ENCODE measurements around the gene DLG4. TPM values are rescaled to one million over a fixed set of nuclear protein-coding genes. Genes with fewer than 3 reads are reported as not detected.

DLG4 gene
- total RNA-seq, 2 experiments from 2014 or later = 10.2 to 11.0 TPM

DNA sequence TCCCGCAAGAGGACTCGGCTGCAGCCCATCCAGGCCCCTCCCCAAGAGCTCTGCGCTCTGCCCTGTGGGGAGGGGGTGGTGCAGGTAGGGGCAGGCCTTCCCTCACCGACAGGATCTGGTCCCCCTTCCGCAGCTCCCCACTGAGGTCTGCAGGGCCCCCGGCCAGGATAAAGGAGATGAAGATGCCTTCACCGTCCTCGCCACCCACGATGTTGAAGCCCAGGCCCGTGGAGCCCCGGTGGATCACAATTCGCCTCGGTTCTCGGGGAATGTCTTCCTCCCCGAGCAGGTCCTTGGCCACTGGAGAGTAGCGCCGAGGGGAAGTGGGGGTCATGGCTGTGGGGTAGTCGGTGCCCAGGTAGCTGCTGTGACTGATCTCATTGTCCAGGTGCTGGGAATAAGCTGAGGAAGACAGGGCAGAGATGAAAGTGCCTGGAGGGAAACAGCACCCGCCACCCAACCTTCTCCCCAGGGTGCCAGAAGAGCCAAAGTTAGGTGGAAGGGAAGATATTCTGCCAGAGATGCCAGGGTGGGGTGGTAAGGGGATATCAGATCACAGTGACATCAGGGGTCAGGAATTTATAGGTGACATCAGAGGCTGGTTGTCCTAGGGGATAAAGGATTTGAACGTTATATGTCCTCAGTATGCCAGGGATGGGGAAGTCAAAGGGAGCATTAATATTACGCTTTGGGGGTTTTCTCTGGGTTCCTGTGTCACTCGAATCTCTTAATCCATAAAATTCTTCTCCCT lies 22.8 kb downstream of the DLG4 start:
- DNase-seq = no peak
- no peak overlapping the region for H3K27ac Mint-ChIP-seq
- no peak for TF ChIP-seq CTCF (IDR thresholded peaks at IDR 0.05)
- H3K9me3 ChIP-seq (ENCODE audit: control insufficient read depth in 1 of 2, insufficient read depth in 1 of 2, low read length in 2 of 2) = no peaks in the 10 kb centered on the region
- no peak for ATAC-seq (ENCODE audit: poor library complexity)
- ChIA-PET POLR2A (no interaction called here), CTCF (no interaction called here)
- H3K4me1 ChIP-seq (ENCODE audit: insufficient read depth, low read length) = no peaks in the 10 kb centered on the region
- peaks cover 7% of the 10 kb centered on the region for H3K36me3 Mint-ChIP-seq (ENCODE audit: low read depth)
- no peaks in the 10 kb centered on the region for H3K9me3 Mint-ChIP-seq
- H3K4me1 Mint-ChIP-seq (ENCODE audit: low read depth) = no peaks in the 10 kb centered on the region
- H3K36me3 ChIP-seq (ENCODE audit: insufficient read depth, low read length) = no peaks in the 10 kb centered on the region
- no peaks in the 10 kb centered on the region for H3K27me3 Mint-ChIP-seq
- H3K27me3 ChIP-seq (ENCODE audit: control insufficient read depth in 1 of 2, insufficient read depth in 2 of 2, low read length in 2 of 2) = no peaks in the 10 kb centered on the region
- intact Hi-C loops (cut with DNase I, micrococcal nuclease) = no loop called here
- H3K27ac ChIP-seq (ENCODE audit: low read depth in 1 of 2, low read length in 2 of 2) = no peak overlapping the region
- H3K4me3 ChIP-seq (ENCODE audit: low read length) = no peak overlapping the region
- H3K4me3 Mint-ChIP-seq = no peak overlapping the region

DNA sequence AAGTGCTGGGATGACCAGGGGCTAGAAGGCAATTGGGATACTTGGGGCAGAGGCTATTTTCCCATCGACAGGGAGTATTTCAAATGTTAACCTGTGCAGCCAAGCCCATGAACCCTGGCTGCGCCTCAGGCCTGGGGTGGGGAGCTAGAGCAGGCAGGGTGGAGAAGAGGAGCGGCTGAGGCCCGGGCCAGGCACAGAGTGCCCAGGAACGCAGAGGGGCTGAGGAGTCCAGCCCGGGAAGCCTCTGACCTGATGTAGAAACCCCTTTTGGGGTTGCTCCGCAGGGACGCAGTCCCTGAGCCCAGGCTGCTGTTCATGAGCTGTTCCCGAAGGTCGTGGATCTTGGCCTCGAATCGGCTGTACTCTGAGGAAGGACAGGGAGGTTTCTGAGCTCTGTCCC lies 23.7 kb downstream of the DLG4 start:
- H3K27me3 ChIP-seq (ENCODE audit: control insufficient read depth in 1 of 2, insufficient read depth in 2 of 2, low read length in 2 of 2) = no peaks in the 10 kb centered on the region
- CTCF ChIA-PET = no interaction called here
- H3K4me1 ChIP-seq (ENCODE audit: insufficient read depth, low read length) = peaks cover 3% of the 10 kb centered on the region
- Mint-ChIP-seq H3K4me1 (ENCODE audit: low read depth) (no peaks in the 10 kb centered on the region), H3K27me3 (no peaks in the 10 kb centered on the region), H3K27ac (no peak overlapping the region), H3K4me3 (no peak overlapping the region), H3K36me3 (ENCODE audit: low read depth) (peaks cover 7% of the 10 kb centered on the region), H3K9me3 (no peaks in the 10 kb centered on the region)
- no peaks in the 10 kb centered on the region for H3K36me3 ChIP-seq (ENCODE audit: insufficient read depth, low read length)
- intact Hi-C loops (cut with DNase I, micrococcal nuclease) = no loop called here
- no peak overlapping the region for H3K27ac ChIP-seq (ENCODE audit: low read depth in 1 of 2, low read length in 2 of 2)
- POLR2A ChIA-PET = no interaction called here
- H3K9me3 ChIP-seq (ENCODE audit: control insufficient read depth in 1 of 2, insufficient read depth in 1 of 2, low read length in 2 of 2) = no peaks in the 10 kb centered on the region
- no peak for ATAC-seq (ENCODE audit: poor library complexity)
- DNase-seq = no peak
- no peak for TF ChIP-seq CTCF (IDR thresholded peaks at IDR 0.05)
- H3K4me3 ChIP-seq (ENCODE audit: low read length) = no peak overlapping the region

- H3K4me1 ChIP-seq (ENCODE audit: insufficient read depth, low read length) = peaks cover 3% of the 10 kb centered on the region
- no peaks in the 10 kb centered on the region for H3K9me3 Mint-ChIP-seq
- H3K4me1 Mint-ChIP-seq (ENCODE audit: low read depth) = no peaks in the 10 kb centered on the region
- DNase-seq = no peak
- intact Hi-C loops (cut with DNase I, micrococcal nuclease) = no loop called here
- no peak overlapping the region for H3K27ac ChIP-seq (ENCODE audit: low read depth in 1 of 2, low read length in 2 of 2)
- no peaks in the 10 kb centered on the region for H3K9me3 ChIP-seq (ENCODE audit: control insufficient read depth in 1 of 2, insufficient read depth in 1 of 2, low read length in 2 of 2)
- no peak for TF ChIP-seq CTCF (IDR thresholded peaks at IDR 0.05)
- ChIA-PET POLR2A (no interaction called here), CTCF (no interaction called here)
- H3K27ac Mint-ChIP-seq = no peak overlapping the region
- no peak for ATAC-seq (ENCODE audit: poor library complexity)
- no peak overlapping the region for H3K4me3 Mint-ChIP-seq
- no peak overlapping the region for H3K4me3 ChIP-seq (ENCODE audit: low read length)
- no peaks in the 10 kb centered on the region for H3K27me3 ChIP-seq (ENCODE audit: control insufficient read depth in 1 of 2, insufficient read depth in 2 of 2, low read length in 2 of 2)
- no peaks in the 10 kb centered on the region for H3K27me3 Mint-ChIP-seq
- H3K36me3 ChIP-seq (ENCODE audit: insufficient read depth, low read length) = peaks cover 3% of the 10 kb centered on the region
- H3K36me3 Mint-ChIP-seq (ENCODE audit: low read depth) = peaks cover 7% of the 10 kb centered on the region
Measured at GRCh38 chr17:7192271-7192937, 27.2 kb downstream of the DLG4 start.

Measured in CD4-positive, alpha-beta T cell (primary cell).